Heart left ventricle (tissue), 13 donors: ENCODE measurements around the gene HMGCLL1.

Experiments used
- CTCF ChIP-seq, 12 donors: fragments of 200-600 bp; sonication (generic) in 4 of 12; IDR thresholded peaks; one replicate each; pipeline versions ENCODE4 v1.5.0 to v1.8.0; 2018 to 2022; ENCODE audit warnings: antibody characterized with exemption in 12 of 12, mild to moderate bottlenecking in 5 of 12
- POLR2A ChIP-seq, 2 donors: fragments of 450-650 bp; IDR thresholded peaks; one replicate each; pipeline ENCODE4 v1.6.1; 2017; ENCODE audit warnings: antibody characterized with exemption in 2 of 2, mild to moderate bottlenecking in 2 of 2, moderate library complexity in 2 of 2
- donor health status: ischemic (EF 13 %, LVEDD 7.1; RV severe dilation, severe dysfunction).
- donor health status: DM: no; HTN: yes; CAD: no.
- donor health status: DM: no; HTN: no; CAD: no.
- donor health status: ischemic (EF 25% LVEDD 6.9; RV normal size, moderate dysfunction).
- donor health status: ischemic (EF 25% LVEDD 5.7; RV mildly dilated, moderate dysfunction).
- donor health status: ischemic (EF 35%, LVEDD 5.7; RV mildly dilated, moderate dysfunction).
- donor health status: nonischemic (EF 11% LVEDD 7.7; RV severe dilation, severe dysfunction).
- donor health status: DM: yes; HTN: yes; CAD: no.
- donor health status: PGD.
- donor health status: ischemic (EF 29% LVEDD 5.4; RV normal size, mild dysfunction).
- donor health status: nonischemic (EF 23%, LVEDD 6.1; RV moderate dilation, normal function).

GRCh38 chr6:55450005-55450404, 129.0 kb downstream of the HMGCLL1 start:
- TF ChIP-seq POLR2A (IDR thresholded peaks at IDR 0.05) (no peak), CTCF (IDR thresholded peaks at IDR 0.05) (no peak)
